Kidney (tissue), 14 donors: ENCODE data around the gene CALCA. TPM values are rescaled to one million over a fixed set of nuclear protein-coding genes. Genes with fewer than 3 reads are reported as not detected.

Experiments
- DNase-seq, 5 donors: peaks; one replicate each; pipeline ENCODE4 v3.0.0-alpha.2; 2013 to 2020
- FAIRE-seq: peaks from 2 replicates; lab custom pipeline; 2012; peaks lifted over from hg19 to GRCh38; lab: Jason Lieb, UNC
- H3K27ac ChIP-seq, 2 donors: one replicate each; pipeline ENCODE4 v1.7.0; 2013; ENCODE audit warnings: low read depth in 2 of 2, low read length in 2 of 2, inconsistent platforms in 1 of 2
- H3K27me3 ChIP-seq: one replicate; pipeline ENCODE4 v1.7.1; 2013; ENCODE audit warnings: low read length, inconsistent platforms; ENCODE audit not compliant: control insufficient read depth, insufficient read depth
- H3K36me3 ChIP-seq, 3 donors: one replicate each; pipeline versions ENCODE4 v1.7.0 to v1.7.1; 2013; ENCODE audit warnings: low read length in 3 of 3, control low read depth in 1 of 3, inconsistent platforms in 1 of 3; ENCODE audit not compliant: insufficient read depth in 3 of 3, control insufficient read depth in 2 of 3
- H3K4me1 ChIP-seq, 3 donors: one replicate each; pipeline versions ENCODE4 v1.7.0 to v1.7.1; 2013; ENCODE audit warnings: low read length in 3 of 3, inconsistent platforms in 1 of 3, low read depth in 1 of 3; ENCODE audit not compliant: control insufficient read depth in 2 of 3, insufficient read depth in 2 of 3
- H3K4me3 ChIP-seq, 3 donors: one replicate each; pipeline versions ENCODE4 v1.7.0 to v1.8.1; 2013; ENCODE audit warnings: low read length in 3 of 3, control low read depth in 1 of 3, inconsistent platforms in 1 of 3
- H3K9ac ChIP-seq, 3 donors: one replicate each; pipeline versions ENCODE4 v1.7.0 to v1.7.1; 2013; ENCODE audit warnings: low read length in 3 of 3, control low read depth in 1 of 3, inconsistent platforms in 1 of 3
- H3K9me3 ChIP-seq, 3 donors: one replicate each; pipeline versions ENCODE4 v1.7.0 to v1.7.1; 2013; ENCODE audit warnings: low read length in 3 of 3, control low read depth in 1 of 3, inconsistent platforms in 1 of 3; ENCODE audit not compliant: control insufficient read depth in 2 of 3, insufficient read depth in 1 of 3
- CTCF ChIP-seq: IDR thresholded peaks from 3 replicates; pipeline ENCODE4 v1.5.1; 2012; ENCODE audit warnings: mild to moderate bottlenecking, moderate library complexity, borderline replicate concordance; ENCODE audit not compliant: insufficient read depth; ENCODE audit errors: extremely low read depth
- intact Hi-C: fragments of 100-400 bp; cut with DNase I; formaldehyde crosslinking; loops from one replicate; pipeline ENCODE4 v1.11.1; 2022
- polyA plus RNA-seq: library from polyadenylated mRNA; stranded (reverse); fragments of 350-450 nt; fragmentation: Illumina TruSeq; extraction: RNeasy Lipid Tissue Mini Kit (QIAGEN cat#74804); gene quantifications from one replicate; pipeline ENCODE4 v1.2.3, GENCODE V29; 2014; ENCODE audit warnings: low read depth, low replicate concordance; ENCODE audit not compliant: insufficient read depth
- total RNA-seq: library from RNA; stranded (reverse); fragmentation: NEBNext Ultra II Directional; extraction: Animal tissue kit (Norgen Biotek cat#: 25700); gene quantifications from one replicate; pipeline ENCODE4 v1.2.1, GENCODE V29; 2021
- donor health status: control.
- donor health status: control.
- donor health status: control.
- donor health status: control.
- donor health status: control.
- donor health status: DM: yes; HTN: yes; CAD: no.
- donor health status: Normal renal cell carcinoma (clear cell type).

The CALCA gene
- total and polyA plus RNA-seq, 2 donors from 2014 or later = 29.8 TPM; not detected in 1

GRCh38 chr11:14969901-14970323 lies 2.2 kb downstream of the CALCA start:
- Histone ChIP-seq H3K4me3 (no peak overlapping the region), H3K9ac (no peak overlapping the region), H3K27ac (no peak overlapping the region), H3K36me3 (no peaks in the 10 kb centered on the region), H3K4me1 (peaks cover 0 to 10% (median 6%) of the 10 kb centered on the region in 3 donors), H3K27me3 (peaks cover 23% of the 10 kb centered on the region), H3K9me3 (no peaks in the 10 kb centered on the region)
- no peak for TF ChIP-seq CTCF
- intact Hi-C loops = no loop called here
- no peak for FAIRE-seq
- DNase-seq = peak in 4 of 5 donors; percentile 55 to 72 (median 69)

DNA sequence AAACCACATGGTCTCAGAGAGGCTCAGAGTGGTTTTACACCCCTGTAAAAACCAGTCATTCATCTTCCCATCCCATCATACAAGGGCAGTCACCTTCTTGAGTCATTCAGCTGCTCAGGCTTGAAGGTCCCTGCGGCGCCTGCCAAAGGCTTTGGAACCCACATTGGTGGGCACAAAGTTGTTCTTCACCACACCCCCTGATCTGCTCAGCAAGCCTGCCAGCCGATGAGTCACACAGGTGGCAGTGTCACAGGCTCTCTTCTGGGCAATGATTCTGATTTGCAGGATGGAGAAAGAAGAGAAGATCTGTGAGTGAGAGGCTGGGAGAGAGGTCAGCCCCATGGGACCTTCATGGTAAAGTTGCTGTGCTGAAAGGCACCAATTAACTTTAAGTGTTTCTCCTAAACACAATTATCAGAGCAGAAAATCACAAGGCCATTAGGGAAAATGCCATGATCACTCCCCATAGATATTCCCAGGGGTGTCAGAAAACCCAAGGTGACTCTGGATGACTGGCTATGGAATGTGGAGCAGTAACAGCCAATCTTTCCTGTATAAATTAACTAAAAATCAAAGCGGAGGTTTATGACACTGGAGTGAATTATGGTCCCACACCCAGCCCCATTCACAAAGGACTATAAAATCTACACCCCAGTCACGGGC lies 4.4 kb downstream of the CALCA start:
- no peak overlapping the region for H3K27ac ChIP-seq
- H3K4me1 ChIP-seq = peaks cover 0 to 4% (median 0%) of the 10 kb centered on the region in 3 donors
- no peaks in the 10 kb centered on the region for H3K36me3 ChIP-seq
- intact Hi-C loops = no loop called here
- no peaks in the 10 kb centered on the region for H3K9me3 ChIP-seq
- no peak overlapping the region for H3K9ac ChIP-seq
- FAIRE-seq = no peak
- TF ChIP-seq CTCF = no peak
- peak in 3 of 5 donors; percentile 36 to 65 (median 47) for DNase-seq
- H3K27me3 ChIP-seq = peaks cover 7% of the 10 kb centered on the region
- H3K4me3 ChIP-seq = no peak overlapping the region

- DNase-seq (no peak), FAIRE-seq (no peak)
- Histone ChIP-seq H3K9ac (no peak overlapping the region), H3K27ac (no peak overlapping the region), H3K36me3 (no peaks in the 10 kb centered on the region), H3K9me3 (no peaks in the 10 kb centered on the region), H3K4me1 (no peaks in the 10 kb centered on the region), H3K27me3 (no peaks in the 10 kb centered on the region), H3K4me3 (no peak overlapping the region)
- intact Hi-C loops = no loop called here
- no peak for TF ChIP-seq CTCF
Observed at GRCh38 chr11:14956111-14956510, 16.0 kb downstream of the CALCA start.
